ENCODE results near the gene IER5.

The IER5 gene

DNA sequence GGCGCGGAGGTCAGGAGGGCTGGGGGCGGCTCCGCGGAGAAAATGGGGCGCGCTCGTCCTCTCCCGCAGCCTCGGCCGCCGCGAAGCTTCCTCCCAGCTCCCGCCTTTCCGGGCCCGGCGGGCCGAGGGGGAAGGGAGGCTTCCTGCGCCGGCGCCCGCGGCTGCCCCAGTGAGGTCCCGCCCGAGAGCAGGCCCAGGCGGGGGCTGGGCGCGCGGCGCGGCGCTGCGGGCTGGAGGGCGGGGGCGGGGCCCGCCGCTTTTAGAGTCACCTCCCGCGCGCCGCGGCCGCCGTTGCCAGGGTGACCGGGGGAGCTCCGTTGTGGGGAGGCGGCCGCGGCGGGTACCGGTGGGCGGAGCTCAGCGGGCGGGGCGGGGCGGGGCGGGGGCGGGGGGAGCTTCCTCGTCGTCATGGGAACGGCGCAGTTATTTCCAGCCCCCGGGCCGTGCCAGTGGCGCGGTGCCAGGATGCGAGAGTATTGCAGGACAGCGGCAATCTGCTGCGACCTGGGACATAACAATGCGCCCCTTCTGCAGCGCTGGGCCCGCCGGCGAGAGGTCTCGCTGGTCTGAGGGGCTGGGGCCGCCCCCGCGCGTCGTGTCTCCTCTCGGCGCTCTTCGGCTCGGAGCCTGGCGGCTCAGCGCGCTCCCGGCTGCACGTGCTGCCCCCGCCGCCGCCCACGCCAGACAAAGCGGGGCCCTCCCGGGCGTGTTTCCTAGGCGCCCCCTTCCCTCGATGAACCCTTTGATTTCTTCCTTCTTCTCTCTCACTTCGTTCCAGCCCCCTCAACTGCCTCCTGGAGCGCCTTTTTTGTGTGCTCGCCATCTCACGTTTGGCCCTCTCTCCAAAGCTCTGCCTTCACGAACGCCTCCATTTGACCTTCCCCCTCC, 16.9 kb downstream of the IER5 start:
- peaks cover under 1% of the 10 kb centered on the region; the same call in 1 of the 2 replicates for H3K4me1 ChIP-seq (ENCODE audit: control insufficient read depth, insufficient read depth, low read length)
- DNase-seq (ENCODE audit: low read depth, low spot score), result no peak

DNA sequence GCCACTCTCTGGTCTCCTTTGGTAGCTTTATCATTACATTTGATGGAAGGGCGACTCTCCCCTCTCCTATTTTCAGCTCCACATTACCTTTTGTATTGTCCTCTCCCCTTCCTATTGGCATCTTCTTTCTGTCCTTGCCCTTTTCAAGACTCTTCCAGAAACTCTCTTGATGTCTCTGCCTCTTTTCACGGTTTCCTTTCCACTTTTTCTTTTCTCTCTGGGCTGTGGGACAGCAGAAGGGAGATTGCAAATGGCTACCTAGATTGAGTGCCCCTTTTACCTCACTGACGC, 17.5 kb downstream of the IER5 start:
- Histone ChIP-seq H3K4me3 (ENCODE audit: low read length) (no peak overlapping the region; the same call in 1 of the 2 replicates), H3K9me3 (ENCODE audit: control insufficient read depth, insufficient read depth, low read length) (no peaks in the 10 kb centered on the region), H3K27ac (ENCODE audit: low read length) (no peak overlapping the region), H3K4me1 (ENCODE audit: control insufficient read depth, insufficient read depth, low read length) (no peaks in the 10 kb centered on the region), H3K27me3 (ENCODE audit: control insufficient read depth, insufficient read depth, low read length) (peaks cover 11% of the 10 kb centered on the region; the same call in 1 of the 2 replicates), H3K36me3 (ENCODE audit: control insufficient read depth, insufficient read depth, low read length) (no peaks in the 10 kb centered on the region)
- no peak for DNase-seq (ENCODE audit: low read depth, low spot score)
- no CpG with 5 or more reads among the region's 3 CpGs for WGBS (ENCODE audit: insufficient coverage, insufficient read length)

More for the DNA sequence above, 16.9 kb downstream of the IER5 start:
- Histone ChIP-seq H3K9me3 (ENCODE audit: control insufficient read depth, insufficient read depth, low read length) (no peaks in the 10 kb centered on the region), H3K4me3 (ENCODE audit: low read length) (peak overlapping the region; percentile 47; the same call in 1 of the 2 replicates), H3K27ac (ENCODE audit: low read length) (no peak overlapping the region), H3K27me3 (ENCODE audit: control insufficient read depth, insufficient read depth, low read length) (peaks cover 11% of the 10 kb centered on the region; the same call in 1 of the 2 replicates), H3K36me3 (ENCODE audit: control insufficient read depth, insufficient read depth, low read length) (no peaks in the 10 kb centered on the region)
- no CpG with 5 or more reads among the region's 104 CpGs for WGBS (ENCODE audit: insufficient coverage, insufficient read length)

DNA sequence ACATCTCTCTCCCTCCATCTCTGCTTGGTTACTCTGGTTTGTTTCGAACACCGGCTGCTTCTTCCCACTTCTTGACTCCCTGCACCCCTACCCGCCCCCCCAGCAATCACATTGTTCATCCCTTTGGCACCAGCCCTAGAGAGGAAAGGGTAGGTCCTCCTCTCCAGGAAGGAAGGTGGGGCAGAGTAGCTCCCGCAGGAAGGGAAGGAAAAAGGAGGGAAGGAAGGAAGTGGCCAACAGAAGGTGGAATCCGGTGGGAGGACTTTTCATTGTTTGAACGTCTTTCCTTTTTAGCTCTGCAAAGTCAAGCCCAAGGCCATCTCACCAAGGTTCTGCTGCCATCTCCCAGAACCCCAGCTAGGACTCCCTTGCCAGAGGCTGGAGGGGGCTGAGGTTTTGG, 18.0 kb downstream of the IER5 start:
- no peak overlapping the region for H3K4me3 ChIP-seq (ENCODE audit: low read length)
- no peak for DNase-seq (ENCODE audit: low read depth, low spot score)
- H3K36me3 ChIP-seq (ENCODE audit: control insufficient read depth, insufficient read depth, low read length), result no peaks in the 10 kb centered on the region
- no CpG with 5 or more reads among the region's 6 CpGs for WGBS (ENCODE audit: insufficient coverage, insufficient read length)
- no peaks in the 10 kb centered on the region for H3K4me1 ChIP-seq (ENCODE audit: control insufficient read depth, insufficient read depth, low read length)
- H3K9me3 ChIP-seq (ENCODE audit: control insufficient read depth, insufficient read depth, low read length), result no peaks in the 10 kb centered on the region
- no peak overlapping the region for H3K27ac ChIP-seq (ENCODE audit: low read length)
- peaks cover 11% of the 10 kb centered on the region; the same call in 1 of the 2 replicates for H3K27me3 ChIP-seq (ENCODE audit: control insufficient read depth, insufficient read depth, low read length)

DNA sequence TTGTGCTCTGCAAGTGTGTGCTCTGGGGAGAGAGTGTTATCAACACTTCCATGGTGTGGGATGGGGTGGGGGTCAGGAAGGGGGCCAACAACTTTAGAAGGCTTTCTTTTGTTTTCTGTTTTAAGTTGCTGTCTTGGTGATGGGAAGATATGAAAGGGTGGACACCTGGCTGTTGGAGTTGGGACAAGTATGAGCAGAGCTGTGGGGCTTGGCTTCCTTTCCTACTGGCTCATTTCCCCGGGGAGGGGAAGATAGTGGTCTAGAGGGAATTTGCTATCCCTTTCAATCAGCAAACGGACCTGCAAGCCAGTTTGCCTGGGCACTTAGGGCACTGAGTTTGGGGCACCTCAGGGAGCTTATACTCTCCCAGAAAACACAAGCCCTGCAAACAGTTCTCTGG, 19.2 kb downstream of the IER5 start:
- H3K4me3 ChIP-seq (ENCODE audit: low read length), result no peak overlapping the region
- H3K36me3 ChIP-seq (ENCODE audit: control insufficient read depth, insufficient read depth, low read length), result no peaks in the 10 kb centered on the region
- no peak overlapping the region for H3K27ac ChIP-seq (ENCODE audit: low read length)
- peaks cover 11% of the 10 kb centered on the region; the same call in 1 of the 2 replicates for H3K27me3 ChIP-seq (ENCODE audit: control insufficient read depth, insufficient read depth, low read length)
- no peaks in the 10 kb centered on the region for H3K9me3 ChIP-seq (ENCODE audit: control insufficient read depth, insufficient read depth, low read length)
- H3K4me1 ChIP-seq (ENCODE audit: control insufficient read depth, insufficient read depth, low read length), result no peaks in the 10 kb centered on the region
- no CpG with 5 or more reads among the region's 2 CpGs for WGBS (ENCODE audit: insufficient coverage, insufficient read length)
- DNase-seq (ENCODE audit: low read depth, low spot score), result no peak

DNA sequence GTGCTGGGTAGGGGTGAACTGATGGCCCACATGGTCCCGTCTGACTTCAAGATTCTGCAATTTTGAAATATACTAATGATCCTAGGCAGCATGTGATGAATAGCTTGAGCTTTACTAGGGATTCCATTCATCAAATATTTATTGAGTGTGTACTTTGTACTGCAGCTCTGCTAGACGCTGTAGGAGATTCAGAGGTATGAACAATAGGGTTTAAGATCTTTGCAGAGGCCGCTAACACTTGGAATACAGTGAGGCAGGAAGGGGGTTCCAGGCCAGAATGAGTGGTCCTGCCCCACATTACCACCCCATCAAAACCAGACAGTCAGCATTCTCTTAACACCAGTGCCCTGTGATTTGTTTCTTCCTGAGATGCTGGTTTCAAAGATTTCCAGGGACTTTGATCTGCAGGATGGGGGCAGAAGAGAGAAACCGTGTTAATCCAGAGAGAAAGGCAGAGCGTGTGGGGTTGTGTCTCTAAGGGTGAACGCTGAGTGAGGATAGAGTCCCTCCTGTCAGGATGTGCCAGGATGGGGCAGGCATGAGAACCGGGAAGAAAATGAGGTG, 19.9 kb downstream of the IER5 start:
- H3K9me3 ChIP-seq (ENCODE audit: control insufficient read depth, insufficient read depth, low read length), result no peaks in the 10 kb centered on the region
- no peak overlapping the region for H3K4me3 ChIP-seq (ENCODE audit: low read length)
- peaks cover 11% of the 10 kb centered on the region; the same call in 1 of the 2 replicates for H3K27me3 ChIP-seq (ENCODE audit: control insufficient read depth, insufficient read depth, low read length)
- WGBS (ENCODE audit: insufficient coverage, insufficient read length), result no CpG with 5 or more reads among the region's 7 CpGs
- H3K4me1 ChIP-seq (ENCODE audit: control insufficient read depth, insufficient read depth, low read length), result no peaks in the 10 kb centered on the region; the same call in 1 of the 2 replicates
- no peaks in the 10 kb centered on the region for H3K36me3 ChIP-seq (ENCODE audit: control insufficient read depth, insufficient read depth, low read length)
- no peak overlapping the region for H3K27ac ChIP-seq (ENCODE audit: low read length)
- no peak for DNase-seq (ENCODE audit: low read depth, low spot score)

DNA sequence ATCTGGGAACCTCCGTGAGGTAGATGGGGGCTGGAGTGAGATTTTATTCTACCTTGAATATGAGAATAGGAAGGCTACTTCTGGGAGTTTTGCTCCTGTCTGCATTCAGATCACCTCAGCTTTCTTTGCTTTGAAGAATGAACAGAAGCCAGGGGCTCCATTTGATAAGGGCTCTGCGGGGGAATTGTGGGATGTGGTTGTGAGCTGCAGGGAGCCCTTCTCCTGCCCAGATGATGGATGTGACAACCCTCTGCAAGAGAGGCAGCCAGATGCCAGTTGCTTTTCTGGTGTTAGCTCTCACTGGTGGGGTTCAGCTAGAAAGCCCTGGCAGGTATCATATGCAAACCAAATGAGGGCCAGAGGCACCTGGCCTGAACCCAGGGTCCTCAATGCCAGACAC, 21.5 kb downstream of the IER5 start:
- H3K9me3 ChIP-seq (ENCODE audit: control insufficient read depth, insufficient read depth, low read length), result no peaks in the 10 kb centered on the region
- DNase-seq (ENCODE audit: low read depth, low spot score), result no peak
- H3K36me3 ChIP-seq (ENCODE audit: control insufficient read depth, insufficient read depth, low read length), result no peaks in the 10 kb centered on the region
- H3K4me1 ChIP-seq (ENCODE audit: control insufficient read depth, insufficient read depth, low read length), result no peaks in the 10 kb centered on the region; the same call in 1 of the 2 replicates
- H3K27ac ChIP-seq (ENCODE audit: low read length), result no peak overlapping the region
- WGBS (ENCODE audit: insufficient coverage, insufficient read length), result no CpG with 5 or more reads among the region's 2 CpGs
- peaks cover 8% of the 10 kb centered on the region; the same call in 1 of the 2 replicates for H3K27me3 ChIP-seq (ENCODE audit: control insufficient read depth, insufficient read depth, low read length)
- H3K4me3 ChIP-seq (ENCODE audit: low read length), result no peak overlapping the region

DNA sequence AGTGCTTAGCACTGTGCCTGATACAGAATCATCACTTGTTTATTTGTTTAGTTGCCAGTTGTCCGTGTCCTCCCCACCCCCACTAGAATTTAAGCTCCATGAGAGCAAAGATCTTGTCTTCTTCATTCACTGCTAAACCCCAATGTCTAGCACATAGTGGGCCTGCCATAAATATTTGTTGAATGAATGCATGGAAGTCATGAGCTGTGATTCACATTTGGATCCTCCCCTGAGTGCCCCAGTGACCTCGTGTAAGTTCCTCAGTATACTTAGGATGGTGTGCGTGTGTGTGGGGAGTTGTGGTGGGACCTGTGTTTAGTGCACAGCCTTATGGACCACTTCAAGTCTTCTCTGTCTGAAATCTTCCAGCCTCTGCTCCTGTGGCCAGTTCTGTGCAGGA, 23.1 kb downstream of the IER5 start:
- WGBS (ENCODE audit: insufficient coverage, insufficient read length), result no CpG with 5 or more reads among the region's 3 CpGs
- H3K27me3 ChIP-seq (ENCODE audit: control insufficient read depth, insufficient read depth, low read length), result peaks cover 1% of the 10 kb centered on the region; the same call in 1 of the 2 replicates
- no peak overlapping the region for H3K4me3 ChIP-seq (ENCODE audit: low read length)
- H3K36me3 ChIP-seq (ENCODE audit: control insufficient read depth, insufficient read depth, low read length), result no peaks in the 10 kb centered on the region
- DNase-seq (ENCODE audit: low read depth, low spot score), result no peak
- no peaks in the 10 kb centered on the region; the same call in 1 of the 2 replicates for H3K4me1 ChIP-seq (ENCODE audit: control insufficient read depth, insufficient read depth, low read length)
- no peaks in the 10 kb centered on the region for H3K9me3 ChIP-seq (ENCODE audit: control insufficient read depth, insufficient read depth, low read length)
- H3K27ac ChIP-seq (ENCODE audit: low read length), result no peak overlapping the region

DNA sequence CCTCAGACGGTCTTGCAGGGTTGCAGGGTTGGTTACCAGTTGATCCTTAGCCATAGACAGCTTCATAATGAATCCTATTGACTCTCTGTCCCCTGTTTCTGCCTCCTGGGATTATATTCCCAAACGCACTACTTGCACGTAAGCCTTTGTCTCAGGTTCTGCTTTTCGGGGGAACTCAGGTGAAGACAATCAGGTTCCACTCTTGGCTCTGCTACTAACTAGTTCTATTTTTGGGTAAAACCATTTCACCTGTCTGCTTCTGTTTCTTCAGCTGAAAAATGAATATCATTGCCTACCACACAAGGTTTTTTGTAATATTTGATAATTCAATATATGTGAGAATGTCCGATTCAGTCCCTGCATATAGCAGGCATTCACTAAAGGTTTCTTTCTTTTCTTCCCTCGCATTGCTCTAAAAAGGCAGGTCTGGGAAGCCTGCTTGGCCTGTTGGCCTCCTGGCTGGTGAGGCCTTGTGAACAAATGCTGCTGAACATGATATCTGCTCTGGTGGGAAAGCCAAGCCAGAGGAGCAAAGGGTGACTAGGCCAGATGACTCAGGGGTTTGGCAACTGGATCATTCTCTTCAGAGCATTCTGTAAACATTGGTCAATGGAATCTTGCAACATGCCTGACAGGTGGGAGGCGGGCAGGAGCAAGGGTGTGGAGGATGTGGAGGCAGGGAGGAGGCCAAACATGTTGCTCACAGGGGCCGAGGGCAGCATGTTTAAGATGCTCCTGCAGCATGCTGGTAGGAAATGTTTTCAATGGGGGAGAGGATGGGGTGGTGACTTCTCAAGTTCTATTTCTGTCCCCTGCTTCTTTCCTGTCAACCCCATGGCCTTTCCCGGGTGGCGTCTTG, 23.8 kb downstream of the IER5 start:
- no CpG with 5 or more reads among the region's 10 CpGs for WGBS (ENCODE audit: insufficient coverage, insufficient read length)
- Histone ChIP-seq H3K4me3 (ENCODE audit: low read length) (no peak overlapping the region), H3K36me3 (ENCODE audit: control insufficient read depth, insufficient read depth, low read length) (no peaks in the 10 kb centered on the region), H3K27me3 (ENCODE audit: control insufficient read depth, insufficient read depth, low read length) (no peaks in the 10 kb centered on the region; the same call in 1 of the 2 replicates), H3K4me1 (ENCODE audit: control insufficient read depth, insufficient read depth, low read length) (no peaks in the 10 kb centered on the region; the same call in none of the 2 replicates), H3K27ac (ENCODE audit: low read length) (no peak overlapping the region), H3K9me3 (ENCODE audit: control insufficient read depth, insufficient read depth, low read length) (no peaks in the 10 kb centered on the region)
- no peak for DNase-seq (ENCODE audit: low read depth, low spot score)

DNA sequence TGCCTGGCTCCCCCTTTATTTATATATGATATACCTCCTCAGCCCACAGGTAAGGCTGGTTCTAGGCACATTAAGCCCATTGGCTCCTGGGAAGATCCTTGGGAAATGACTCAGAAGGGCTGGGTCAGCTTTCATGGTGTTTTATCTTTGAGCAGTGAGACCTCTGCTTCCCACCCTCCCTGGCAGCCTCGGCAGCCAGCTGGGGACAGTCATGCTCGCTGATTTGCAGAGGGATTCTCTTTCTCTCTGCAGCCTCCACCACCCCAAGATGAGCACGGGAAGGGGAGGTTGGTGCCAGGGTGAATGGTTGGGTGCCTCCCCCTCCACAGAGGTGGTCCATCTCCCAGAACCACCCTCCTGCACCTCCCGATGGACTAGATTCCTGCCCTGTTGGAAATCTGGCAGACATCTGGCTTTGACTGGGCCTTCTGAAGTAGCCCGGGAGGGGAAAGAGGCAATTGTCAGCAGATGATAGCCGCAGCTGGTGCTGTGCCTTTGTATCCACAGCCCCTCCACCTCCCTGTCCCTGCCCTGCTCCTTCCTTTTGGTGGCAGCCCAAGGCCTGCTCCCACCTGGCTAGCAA, 24.6 kb downstream of the IER5 start:
- no peaks in the 10 kb centered on the region for H3K36me3 ChIP-seq (ENCODE audit: control insufficient read depth, insufficient read depth, low read length)
- WGBS (ENCODE audit: insufficient coverage, insufficient read length), result no CpG with 5 or more reads among the region's 6 CpGs
- no peaks in the 10 kb centered on the region for H3K9me3 ChIP-seq (ENCODE audit: control insufficient read depth, insufficient read depth, low read length)
- peaks cover 2% of the 10 kb centered on the region for H3K4me1 ChIP-seq (ENCODE audit: control insufficient read depth, insufficient read depth, low read length)
- H3K4me3 ChIP-seq (ENCODE audit: low read length), result no peak overlapping the region
- no peak overlapping the region for H3K27ac ChIP-seq (ENCODE audit: low read length)
- H3K27me3 ChIP-seq (ENCODE audit: control insufficient read depth, insufficient read depth, low read length), result no peaks in the 10 kb centered on the region; the same call in 1 of the 2 replicates
- no peak for DNase-seq (ENCODE audit: low read depth, low spot score)
